Measurements from ENCODE around the gene SURF2. TPM values are rescaled to one million over a fixed set of nuclear protein-coding genes. Genes with fewer than 3 reads are reported as not detected.
A peak's percentile ranks its signal among the peaks of the same experiment; 100 is the strongest.

Gene SURF2
- total RNA-seq, 1 experiment from 2014 or later: 103 TPM

GRCh38 chr9:133368249-133368881 lies 12.0 kb downstream of the SURF2 start:
- Histone ChIP-seq H3K27ac (ENCODE audit: low read length) (no peak overlapping the region), H3K9me3 (ENCODE audit: low read length) (no peaks in the 10 kb centered on the region), H3K79me2 (ENCODE audit: low read length) (peaks cover 67% of the 10 kb centered on the region), H3K27me3 (ENCODE audit: low read length) (no peaks in the 10 kb centered on the region), H4K20me1 (ENCODE audit: low read length) (peaks cover 34% of the 10 kb centered on the region; the same call in 1 of the 2 replicates), H3K4me2 (ENCODE audit: low read length) (no peak overlapping the region), H3K36me3 (ENCODE audit: low read depth, low read length) (peaks cover 11% of the 10 kb centered on the region; the same call in 1 of the 2 replicates), H3F3A (ENCODE audit: low read length, unreplicated experiment) (no peaks in the 10 kb centered on the region), H3K4me3 (ENCODE audit: low read length) (no peak overlapping the region), H3K9me2 (replicated peaks; ENCODE audit: low read length) (no peaks in the 10 kb centered on the region), H3K4me1 (ENCODE audit: insufficient read depth, low read length) (peaks cover 8% of the 10 kb centered on the region; the same call in 1 of the 2 replicates), H2AFZ (ENCODE audit: low read length) (no peak overlapping the region), H3K9ac (ENCODE audit: low read length) (no peak overlapping the region)
- ATAC-seq (peak; percentile 45), DNase-seq (no peak)
- CTCF ChIA-PET: no interaction called here
- POLR2A ChIA-PET (ENCODE audit: unreplicated experiment): interaction anchor here (1.5 kb wide), 1 partner anchor 17 kb away, joined by 4 read pairs; no protein-coding TSS in a partner anchor
- TF ChIP-seq EZH2 (IDR thresholded peaks at IDR 0.05; ENCODE audit: low read length, unreplicated experiment) (no peak), EZH2phosphoT487 (IDR thresholded peaks at IDR 0.05; ENCODE audit: borderline replicate concordance, low read length) (no peak)
- TF ChIP-seq, protein P1, sequence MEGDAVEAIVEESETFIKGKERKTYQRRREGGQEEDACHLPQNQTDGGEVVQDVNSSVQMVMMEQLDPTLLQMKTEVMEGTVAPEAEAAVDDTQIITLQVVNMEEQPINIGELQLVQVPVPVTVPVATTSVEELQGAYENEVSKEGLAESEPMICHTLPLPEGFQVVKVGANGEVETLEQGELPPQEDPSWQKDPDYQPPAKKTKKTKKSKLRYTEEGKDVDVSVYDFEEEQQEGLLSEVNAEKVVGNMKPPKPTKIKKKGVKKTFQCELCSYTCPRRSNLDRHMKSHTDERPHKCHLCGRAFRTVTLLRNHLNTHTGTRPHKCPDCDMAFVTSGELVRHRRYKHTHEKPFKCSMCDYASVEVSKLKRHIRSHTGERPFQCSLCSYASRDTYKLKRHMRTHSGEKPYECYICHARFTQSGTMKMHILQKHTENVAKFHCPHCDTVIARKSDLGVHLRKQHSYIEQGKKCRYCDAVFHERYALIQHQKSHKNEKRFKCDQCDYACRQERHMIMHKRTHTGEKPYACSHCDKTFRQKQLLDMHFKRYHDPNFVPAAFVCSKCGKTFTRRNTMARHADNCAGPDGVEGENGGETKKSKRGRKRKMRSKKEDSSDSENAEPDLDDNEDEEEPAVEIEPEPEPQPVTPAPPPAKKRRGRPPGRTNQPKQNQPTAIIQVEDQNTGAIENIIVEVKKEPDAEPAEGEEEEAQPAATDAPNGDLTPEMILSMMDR (conservative IDR thresholded peaks at IDR 0.05; ENCODE audit: low read depth, low read length): no peak
- intact Hi-C loops (cut with micrococcal nuclease): no loop called here
- BruUV-seq (replicated peaks): no TSS peak

- Histone ChIP-seq H3K4me2 (ENCODE audit: low read length) (no peak overlapping the region), H3K4me1 (ENCODE audit: insufficient read depth, low read length) (peaks cover 8% of the 10 kb centered on the region; the same call in 1 of the 2 replicates), H3K9ac (ENCODE audit: low read length) (no peak overlapping the region), H4K20me1 (ENCODE audit: low read length) (peaks cover 34% of the 10 kb centered on the region; the same call in 1 of the 2 replicates), H3K79me2 (ENCODE audit: low read length) (peaks cover 77% of the 10 kb centered on the region), H3K36me3 (ENCODE audit: low read depth, low read length) (peaks cover 8% of the 10 kb centered on the region; the same call in 1 of the 2 replicates), H3K9me3 (ENCODE audit: low read length) (no peaks in the 10 kb centered on the region), H3K27ac (ENCODE audit: low read length) (no peak overlapping the region), H3F3A (ENCODE audit: low read length, unreplicated experiment) (no peaks in the 10 kb centered on the region), H3K9me2 (replicated peaks; ENCODE audit: low read length) (no peaks in the 10 kb centered on the region), H3K4me3 (ENCODE audit: low read length) (no peak overlapping the region), H2AFZ (ENCODE audit: low read length) (no peak overlapping the region), H3K27me3 (ENCODE audit: low read length) (no peaks in the 10 kb centered on the region)
- TF ChIP-seq, protein P1 (conservative IDR thresholded peaks at IDR 0.05; ENCODE audit: low read depth, low read length): no peak
- no peak for TF ChIP-seq EZH2phosphoT487 (IDR thresholded peaks at IDR 0.05; ENCODE audit: borderline replicate concordance, low read length)
- TF ChIP-seq EZH2 (IDR thresholded peaks at IDR 0.05; ENCODE audit: low read length, unreplicated experiment): no peak
- no TSS peak for BruUV-seq (replicated peaks)
- CTCF ChIA-PET: no interaction called here
- no peak for DNase-seq
- ATAC-seq: no peak
- intact Hi-C loops (cut with micrococcal nuclease): no loop called here
- POLR2A ChIA-PET (ENCODE audit: unreplicated experiment): interaction anchor here (1.5 kb wide), 1 partner anchor 18 kb away, joined by 4 read pairs; no protein-coding TSS in a partner anchor
Measured at GRCh38 chr9:133369422-133369821, 13.1 kb downstream of the SURF2 start.

GRCh38 chr9:133369933-133370332 lies 13.6 kb downstream of the SURF2 start:
- intact Hi-C loops (cut with micrococcal nuclease): no loop called here
- no peaks in the 10 kb centered on the region for H3K27me3 ChIP-seq (ENCODE audit: low read length)
- H3F3A ChIP-seq (ENCODE audit: low read length, unreplicated experiment): no peaks in the 10 kb centered on the region
- H3K4me1 ChIP-seq (ENCODE audit: insufficient read depth, low read length): peaks cover 8% of the 10 kb centered on the region; the same call in 1 of the 2 replicates
- POLR2A ChIA-PET (ENCODE audit: unreplicated experiment): no interaction called here
- peaks cover 82% of the 10 kb centered on the region for H3K79me2 ChIP-seq (ENCODE audit: low read length)
- CTCF ChIA-PET: no interaction called here
- peaks cover 8% of the 10 kb centered on the region; the same call in 1 of the 2 replicates for H3K36me3 ChIP-seq (ENCODE audit: low read depth, low read length)
- no TSS peak for BruUV-seq (replicated peaks)
- H3K4me2 ChIP-seq (ENCODE audit: low read length): no peak overlapping the region
- no peak overlapping the region for H3K9ac ChIP-seq (ENCODE audit: low read length)
- no peak for ATAC-seq
- H4K20me1 ChIP-seq (ENCODE audit: low read length): peaks cover 37% of the 10 kb centered on the region; the same call in 1 of the 2 replicates
- H3K27ac ChIP-seq (ENCODE audit: low read length): no peak overlapping the region
- no peaks in the 10 kb centered on the region for H3K9me3 ChIP-seq (ENCODE audit: low read length)
- TF ChIP-seq EZH2phosphoT487 (IDR thresholded peaks at IDR 0.05; ENCODE audit: borderline replicate concordance, low read length): no peak
- no peak for TF ChIP-seq EZH2 (IDR thresholded peaks at IDR 0.05; ENCODE audit: low read length, unreplicated experiment)
- H3K4me3 ChIP-seq (ENCODE audit: low read length): no peak overlapping the region
- no peaks in the 10 kb centered on the region for H3K9me2 ChIP-seq (replicated peaks; ENCODE audit: low read length)
- no peak overlapping the region for H2AFZ ChIP-seq (ENCODE audit: low read length)
- no peak for DNase-seq
